K562 (cell line): ENCODE results near the gene ELFN2. TPM values are rescaled to one million over a fixed set of nuclear protein-coding genes. Genes with fewer than 3 reads are reported as not detected.
A peak's percentile ranks its signal among the peaks of the same experiment; 100 is the strongest.

Experiments used
- ATAC-seq: fragments of 200-7000 bp; cut with Tn5 transposase; 3 replicates; pipeline ENCODE4 v1.9.1; 2020; ENCODE audit warnings: moderate library complexity
- BruUV-seq: library from RNA; stranded (reverse); fragments of 400-500 nt; replicated peaks from 2 replicates; lab custom pipeline; 2021; lab: Mats Ljungman, UMichigan
- CTCF ChIA-PET: fragments of 300-600 bp; formaldehyde crosslinking; extraction: SDS; loops from one replicate; lab custom pipeline; 2021; ENCODE audit warnings: low intra/inter-chr PET ratio; lab: Yijun Ruan, JAX
- POLR2A ChIA-PET: fragments of 300-600, 350-650 bp; sonication (Branson Sonifier 250); formaldehyde crosslinking; extraction: SDS; loops from one replicate; lab custom pipeline; 2021; ENCODE audit warnings: antibody characterized with exemption, inconsistent platforms; lab: Yijun Ruan, JAX
- DNase-seq, 4 experiments: peaks; one replicate each; pipeline versions ENCODE4 v3.0.0 to v3.0.0-alpha.2; 2011 to 2018; ENCODE audit warnings: low spot score in 3 of 4, mixed read lengths in 3 of 4; ENCODE audit errors: extremely low read depth in 1 of 4
- FAIRE-seq: peaks from 2 replicates; lab custom pipeline; 2011; peaks lifted over from hg19 to GRCh38; lab: Jason Lieb, UNC
- H2AFZ ChIP-seq: 2 replicates; pipeline ENCODE4 v1.6.0; 2011; ENCODE audit warnings: low read depth, low read length, control low read depth, inconsistent platforms
- H3K27ac ChIP-seq: fragments of 200-600 bp; 3 replicates; pipeline ENCODE4 v1.8.0; 2011; ENCODE audit warnings: low read depth, mild to moderate bottlenecking, control low read depth, inconsistent platforms, low read length, moderate library complexity, mixed read lengths; ENCODE audit errors: extremely low read depth
- H3K27me3 ChIP-seq, 2 experiments: fragments of 300-600 bp in 1 of 2; 2 replicates in 1 of 2; 3 replicates in 1 of 2; pipeline versions ENCODE4 v1.6.0 to v1.8.0; 2011; ENCODE audit warnings: inconsistent platforms in 2 of 2, low read length in 2 of 2, mild to moderate bottlenecking in 1 of 2, mixed read lengths in 1 of 2, moderate library complexity in 1 of 2; ENCODE audit not compliant: control insufficient read depth in 2 of 2, insufficient read depth in 2 of 2
- H3K36me3 ChIP-seq: fragments of 300-600 bp; 3 replicates; pipeline ENCODE4 v1.8.0; 2011; ENCODE audit warnings: mild to moderate bottlenecking, low read length, inconsistent platforms; ENCODE audit not compliant: control insufficient read depth, insufficient read depth
- H3K4me1 ChIP-seq, 2 experiments: fragments of 200-600 bp in 1 of 2; replicated peaks in 1 of 2; 2 replicates in 1 of 2; 3 replicates in 1 of 2; pipeline versions ENCODE4 v1.5.1 to v1.8.0; 2011; ENCODE audit warnings: inconsistent platforms in 2 of 2, low read length in 2 of 2, mild to moderate bottlenecking in 1 of 2, mixed read lengths in 1 of 2, moderate library complexity in 1 of 2; ENCODE audit not compliant: control insufficient read depth in 2 of 2, insufficient read depth in 2 of 2
- H3K4me2 ChIP-seq: 2 replicates; pipeline ENCODE4 v1.6.1; 2011; ENCODE audit warnings: low read length, control low read depth, inconsistent platforms, mixed read lengths; ENCODE audit not compliant: insufficient read depth
- H3K4me3 ChIP-seq: fragments of 200-600 bp; sonication (generic), shearing (Covaris generic); 2 replicates; pipeline ENCODE4 v1.5.1; 2016; ENCODE audit warnings: control low read depth, inconsistent platforms
- H3K79me2 ChIP-seq: fragments of 200-600 bp; 3 replicates; pipeline ENCODE4 v1.8.0; 2011; ENCODE audit warnings: low read length, inconsistent platforms; ENCODE audit not compliant: control insufficient read depth, insufficient read depth
- H3K9ac ChIP-seq, 2 experiments: 2 replicates each; pipeline versions ENCODE4 v1.6.0 to v1.6.1; 2011; ENCODE audit warnings: low read depth in 2 of 2, low read length in 2 of 2, control low read depth in 1 of 2, inconsistent platforms in 1 of 2, mild to moderate bottlenecking in 1 of 2, mixed read lengths in 1 of 2; ENCODE audit not compliant: insufficient read depth in 1 of 2
- H3K9me1 ChIP-seq: one replicate; pipeline ENCODE4 v1.6.0; 2011; ENCODE audit warnings: inconsistent platforms, mild to moderate bottlenecking, low read length, moderate library complexity; ENCODE audit not compliant: control insufficient read depth, insufficient read depth
- H3K9me3 ChIP-seq: replicated peaks from 2 replicates; pipeline ENCODE4 v1.5.1; 2011; ENCODE audit warnings: low read depth, low read length, inconsistent platforms; ENCODE audit not compliant: control insufficient read depth, insufficient read depth
- H4K20me1 ChIP-seq: replicated peaks from 2 replicates; pipeline ENCODE4 v1.6.1; 2011; ENCODE audit warnings: low read length, inconsistent platforms, mixed read lengths; ENCODE audit not compliant: control insufficient read depth, insufficient read depth
- MLX ChIP-seq, 2 experiments: fragments of 450-650 bp in 1 of 2; sonication (generic) in 1 of 2; formaldehyde crosslinking; conservative IDR thresholded peaks; 2 replicates each; pipeline versions ENCODE4 v1.4.0 to v1.8.1; 2020 to 2022; ENCODE audit warnings: mild to moderate bottlenecking in 1 of 2, missing genetic modification reagents in 1 of 2
- REST ChIP-seq, 2 experiments: fragments of 450-650 bp; formaldehyde crosslinking in 1 of 2; IDR thresholded peaks; 2 replicates each; pipeline versions ENCODE4 v1.4.0 to v1.6.1; 2014 to 2020; ENCODE audit warnings: mild to moderate bottlenecking in 2 of 2, borderline replicate concordance in 1 of 2, low read depth in 1 of 2
- ZFP36 ChIP-seq: fragments of 150-350 bp; IDR thresholded peaks from 2 replicates; pipeline ENCODE4 v1.6.1; 2018; ENCODE audit warnings: low read length, low read depth; ENCODE audit not compliant: partially characterized antibody
- WGBS: fragments of 100-300 bp; shearing (Covaris generic); methylation state at CpG from one replicate; pipeline ENCODE4 v1.1.6; 2016; ENCODE audit warnings: low coverage, mixed read lengths; ENCODE audit not compliant: insufficient coverage; ENCODE audit errors: missing lambda C conversion rate; 5-methylcytosine and 5-hydroxymethylcytosine counted together
- in situ Hi-C: fragments of 300-500 bp; cut with MboI; formaldehyde crosslinking; loops from 4 replicates; pipeline ENCODE4 v1.15.0; 2018; ENCODE audit warnings: inconsistent platforms, mixed read lengths
- intact Hi-C: fragments of 100-400 bp; cut with micrococcal nuclease; formaldehyde crosslinking; loops from 2 replicates; pipeline ENCODE4 v1.14.2; 2022
- polyA plus RNA-seq, 8 experiments: library from polyadenylated mRNA; depleted of rRNA in 4 of 8; stranded (reverse) in 5 of 8; unstranded in 3 of 8; fragments of >200 nt; fragmentation: Nextera tagmentation in 2 of 8; fragmentation: Illumina TruSeq in 1 of 8; extraction: Ambion mirVana in 2 of 8; extraction: Trizol in 1 of 8; gene quantifications; 2 replicates each; pipeline versions ENCODE4 v1.2.1 to v1.2.3, GENCODE V29; 2011 to 2014; ENCODE audit warnings: inconsistent platforms in 1 of 8, missing spikeins in 1 of 8
- total RNA-seq, 7 experiments: library from RNA; depleted of rRNA in 6 of 7; stranded (reverse); fragments of >200 nt in 6 of 7; fragmentation: Illumina TruSeq in 2 of 7; extraction: Trizol in 2 of 7; gene quantifications; 2 replicates each; pipeline versions ENCODE4 v1.2.1 to v1.2.3, GENCODE V29; 2011 to 2021; ENCODE audit warnings: low replicate concordance in 1 of 7

Gene ELFN2
- total and polyA plus RNA-seq, 9 of the 15 experiments (the other 6 are each of a cell fraction or from before 2014, with no cell fraction given) = not detected

- ChIA-PET CTCF (no interaction called here), POLR2A (interaction anchor here (0.5 to 1.4 kb wide), 2 partner anchors 9 to 55 kb away, joined by 5 read pairs; no protein-coding TSS in a partner anchor)
- Histone ChIP-seq H3K4me3 (no peak overlapping the region), H3K36me3 (no peaks in the 10 kb centered on the region), H3K9ac (no peak overlapping the region), H3K27ac (no peak overlapping the region), H3K9me3 (no peaks in the 10 kb centered on the region), H3K27me3 (peaks cover 3 to 31% of the 10 kb centered on the region in 2 experiments; a peak in 2 of 5 replicates), H3K4me1 (no peaks in the 10 kb centered on the region; a peak in 1 of 5 replicates), H2AFZ (no peak overlapping the region), H4K20me1 (no peaks in the 10 kb centered on the region), H3K4me2 (no peak overlapping the region), H3K9me1 (no peaks in the 10 kb centered on the region), H3K79me2 (no peaks in the 10 kb centered on the region)
- in situ Hi-C loops = no loop called here
- no TSS peak for BruUV-seq
- ATAC-seq (no peak), FAIRE-seq (no peak), DNase-seq (no peak)
- intact Hi-C loops = no loop called here
- peak; percentile 13; the same call in 1 of the 2 replicates for TF ChIP-seq REST (IDR thresholded peaks at IDR 0.05; ENCODE audit: borderline replicate concordance)
- TF ChIP-seq REST (CRISPR knock-in tag; IDR thresholded peaks at IDR 0.05; ENCODE audit: low read depth) = no peak
- TF ChIP-seq MLX (CRISPR knock-in tag; conservative IDR thresholded peaks at IDR 0.05) = no peak
- TF ChIP-seq ZFP36 = peak; percentile 38
- WGBS = 0% methylated on average over 4 of the region's 9 CpGs
Observed at GRCh38 chr22:37471727-37472417, 44.6 kb upstream of the ELFN2 start.
